OCI-LY3 (cell line): Measurements from ENCODE around the gene CST8.

Experiments
- EZH2phosphoT487 ChIP-seq: fragments of 200-600 bp; shearing (Covaris generic); IDR thresholded peaks from 2 replicates; pipeline ENCODE4 v1.6.1; 2018; ENCODE audit warnings: antibody characterized with exemption, mixed run types, low read depth
- TF ChIP-seq, protein P1 (sequence below): fragments of 200-600, 300-600 bp; sonication (generic); IDR thresholded peaks from 2 replicates; pipeline ENCODE4 v1.5.1; 2014; ENCODE audit warnings: antibody characterized with exemption, low read length, low read depth

DNA sequence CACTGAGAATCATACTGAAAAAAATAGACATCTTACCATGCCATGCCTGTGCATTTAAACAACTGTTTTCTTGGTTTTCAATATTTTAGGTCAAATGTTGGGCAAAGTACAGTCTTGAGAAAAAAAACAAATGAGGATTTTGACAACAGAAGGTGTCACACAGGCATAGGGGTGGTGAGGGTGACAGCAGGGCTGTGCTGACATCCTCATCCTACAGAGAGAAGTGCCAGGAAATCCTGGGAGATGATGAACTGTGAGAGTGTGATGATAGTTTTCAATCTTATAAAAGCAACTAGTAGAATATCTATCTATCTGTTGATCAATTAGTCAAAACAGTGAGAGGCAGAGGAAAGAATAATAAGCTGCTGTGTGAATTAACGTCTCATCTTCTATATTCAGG is 23.9 kb downstream of the CST8 start:
- TF ChIP-seq, protein P1, sequence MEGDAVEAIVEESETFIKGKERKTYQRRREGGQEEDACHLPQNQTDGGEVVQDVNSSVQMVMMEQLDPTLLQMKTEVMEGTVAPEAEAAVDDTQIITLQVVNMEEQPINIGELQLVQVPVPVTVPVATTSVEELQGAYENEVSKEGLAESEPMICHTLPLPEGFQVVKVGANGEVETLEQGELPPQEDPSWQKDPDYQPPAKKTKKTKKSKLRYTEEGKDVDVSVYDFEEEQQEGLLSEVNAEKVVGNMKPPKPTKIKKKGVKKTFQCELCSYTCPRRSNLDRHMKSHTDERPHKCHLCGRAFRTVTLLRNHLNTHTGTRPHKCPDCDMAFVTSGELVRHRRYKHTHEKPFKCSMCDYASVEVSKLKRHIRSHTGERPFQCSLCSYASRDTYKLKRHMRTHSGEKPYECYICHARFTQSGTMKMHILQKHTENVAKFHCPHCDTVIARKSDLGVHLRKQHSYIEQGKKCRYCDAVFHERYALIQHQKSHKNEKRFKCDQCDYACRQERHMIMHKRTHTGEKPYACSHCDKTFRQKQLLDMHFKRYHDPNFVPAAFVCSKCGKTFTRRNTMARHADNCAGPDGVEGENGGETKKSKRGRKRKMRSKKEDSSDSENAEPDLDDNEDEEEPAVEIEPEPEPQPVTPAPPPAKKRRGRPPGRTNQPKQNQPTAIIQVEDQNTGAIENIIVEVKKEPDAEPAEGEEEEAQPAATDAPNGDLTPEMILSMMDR, result no peak
- TF ChIP-seq EZH2phosphoT487, result no peak
